ENCODE results near the gene SYT9. TPM values are rescaled to one million over a fixed set of nuclear protein-coding genes. Genes with fewer than 3 reads are reported as not detected.

The SYT9 gene
- total RNA-seq, 1 donor from 2014 or later: 0.16 TPM

- H3K27ac ChIP-seq (ENCODE audit: low read depth, low read length): no peak overlapping the region
- H3K9me3 Mint-ChIP-seq (ENCODE audit: unreplicated experiment): no peaks in the 10 kb centered on the region
- peaks cover 4% of the 10 kb centered on the region for H3K27me3 ChIP-seq (ENCODE audit: insufficient read depth, low read length)
- no peak overlapping the region for H3K4me3 ChIP-seq (ENCODE audit: insufficient read depth, low read depth, low read length)
- no peaks in the 10 kb centered on the region for H3K79me2 ChIP-seq (ENCODE audit: insufficient read depth, low read length)
- H3K36me3 ChIP-seq (ENCODE audit: insufficient read depth, low read length): no peaks in the 10 kb centered on the region
- H4K20me1 ChIP-seq (ENCODE audit: insufficient read depth, low read length): no peaks in the 10 kb centered on the region
- no peak overlapping the region for H3K27ac Mint-ChIP-seq (ENCODE audit: unreplicated experiment)
- H2AFZ ChIP-seq (ENCODE audit: low read depth, low read length): no peak overlapping the region
- no peak for DNase-seq (ENCODE audit: low read depth)
- H3K27me3 Mint-ChIP-seq (ENCODE audit: low read depth, unreplicated experiment): peaks cover 27% of the 10 kb centered on the region
- no peak for FAIRE-seq
- H3K4me2 ChIP-seq (ENCODE audit: low read length): no peak overlapping the region
- no peak overlapping the region for H3K4me3 Mint-ChIP-seq (ENCODE audit: unreplicated experiment)
- no peaks in the 10 kb centered on the region for H3K4me1 ChIP-seq (ENCODE audit: insufficient read depth, low read length)
- H3K9me3 ChIP-seq (ENCODE audit: insufficient read depth, low read depth, low read length): no peaks in the 10 kb centered on the region
- H3K9ac ChIP-seq (ENCODE audit: low read length): no peak overlapping the region
- H3K4me1 Mint-ChIP-seq (ENCODE audit: low read depth, unreplicated experiment): no peaks in the 10 kb centered on the region
- peaks cover 2% of the 10 kb centered on the region for H3K36me3 Mint-ChIP-seq (ENCODE audit: low read depth, unreplicated experiment)
- TF ChIP-seq CTCF (IDR thresholded peaks at IDR 0.05; ENCODE audit: insufficient read depth, low read depth, low read length): no peak
- TF ChIP-seq EZH2 (IDR thresholded peaks at IDR 0.05; ENCODE audit: insufficient read depth, low read length): no peak
These were observed 198.1 kb downstream of the SYT9 start for GRCh38 chr11:7449841-7450214.

GRCh38 chr11:7450836-7451235 lies 199.1 kb downstream of the SYT9 start:
- Histone ChIP-seq H3K4me1 (ENCODE audit: insufficient read depth, low read length) (no peaks in the 10 kb centered on the region), H3K4me2 (ENCODE audit: low read length) (no peak overlapping the region), H3K9ac (ENCODE audit: low read length) (no peak overlapping the region), H3K79me2 (ENCODE audit: insufficient read depth, low read length) (no peaks in the 10 kb centered on the region), H3K4me3 (ENCODE audit: insufficient read depth, low read depth, low read length) (no peak overlapping the region), H3K36me3 (ENCODE audit: insufficient read depth, low read length) (no peaks in the 10 kb centered on the region), H2AFZ (ENCODE audit: low read depth, low read length) (no peak overlapping the region), H3K27me3 (ENCODE audit: insufficient read depth, low read length) (peaks cover 4% of the 10 kb centered on the region), H3K27ac (ENCODE audit: low read depth, low read length) (no peak overlapping the region), H4K20me1 (ENCODE audit: insufficient read depth, low read length) (no peaks in the 10 kb centered on the region), H3K9me3 (ENCODE audit: insufficient read depth, low read depth, low read length) (no peaks in the 10 kb centered on the region)
- Mint-ChIP-seq H3K27me3 (ENCODE audit: low read depth, unreplicated experiment) (peaks cover 19% of the 10 kb centered on the region), H3K4me3 (ENCODE audit: unreplicated experiment) (no peak overlapping the region), H3K36me3 (ENCODE audit: low read depth, unreplicated experiment) (peaks cover 2% of the 10 kb centered on the region), H3K4me1 (ENCODE audit: low read depth, unreplicated experiment) (no peaks in the 10 kb centered on the region), H3K9me3 (ENCODE audit: unreplicated experiment) (no peaks in the 10 kb centered on the region), H3K27ac (ENCODE audit: unreplicated experiment) (no peak overlapping the region)
- FAIRE-seq: no peak
- TF ChIP-seq EZH2 (IDR thresholded peaks at IDR 0.05; ENCODE audit: insufficient read depth, low read length) (no peak), CTCF (IDR thresholded peaks at IDR 0.05; ENCODE audit: insufficient read depth, low read depth, low read length) (no peak)
- no peak for DNase-seq (ENCODE audit: low read depth)

- no peak overlapping the region for H3K4me3 ChIP-seq (ENCODE audit: insufficient read depth, low read depth, low read length)
- Mint-ChIP-seq H3K4me1 (ENCODE audit: low read depth, unreplicated experiment) (no peaks in the 10 kb centered on the region), H3K36me3 (ENCODE audit: low read depth, unreplicated experiment) (peaks cover 2% of the 10 kb centered on the region), H3K27me3 (ENCODE audit: low read depth, unreplicated experiment) (peaks cover 15% of the 10 kb centered on the region), H3K4me3 (ENCODE audit: unreplicated experiment) (no peak overlapping the region), H3K9me3 (ENCODE audit: unreplicated experiment) (no peaks in the 10 kb centered on the region), H3K27ac (ENCODE audit: unreplicated experiment) (no peak overlapping the region)
- no peak overlapping the region for H3K9ac ChIP-seq (ENCODE audit: low read length)
- no peak overlapping the region for H3K27ac ChIP-seq (ENCODE audit: low read depth, low read length)
- no peak for TF ChIP-seq CTCF (IDR thresholded peaks at IDR 0.05; ENCODE audit: insufficient read depth, low read depth, low read length)
- TF ChIP-seq EZH2 (IDR thresholded peaks at IDR 0.05; ENCODE audit: insufficient read depth, low read length): no peak
- no peaks in the 10 kb centered on the region for H3K9me3 ChIP-seq (ENCODE audit: insufficient read depth, low read depth, low read length)
- no peak for DNase-seq (ENCODE audit: low read depth)
- H3K79me2 ChIP-seq (ENCODE audit: insufficient read depth, low read length): no peaks in the 10 kb centered on the region
- no peaks in the 10 kb centered on the region for H3K4me1 ChIP-seq (ENCODE audit: insufficient read depth, low read length)
- H3K4me2 ChIP-seq (ENCODE audit: low read length): no peak overlapping the region
- no peak overlapping the region for H2AFZ ChIP-seq (ENCODE audit: low read depth, low read length)
- peaks cover 4% of the 10 kb centered on the region for H3K27me3 ChIP-seq (ENCODE audit: insufficient read depth, low read length)
- FAIRE-seq: no peak
- no peaks in the 10 kb centered on the region for H3K36me3 ChIP-seq (ENCODE audit: insufficient read depth, low read length)
- no peaks in the 10 kb centered on the region for H4K20me1 ChIP-seq (ENCODE audit: insufficient read depth, low read length)
These were observed 199.8 kb downstream of the SYT9 start for GRCh38 chr11:7451520-7451919.

Data from astrocyte (in vitro differentiated cells and primary cell).